Brain microvascular endothelial cell (primary cell): Measurements from ENCODE around the gene GEN1.

ENCODE experiments used
- DNase-seq: peaks from one replicate; pipeline ENCODE4 v3.0.0-alpha.2; 2020
- H3K27ac ChIP-seq: fragments of 250-450 bp; sonication (Bioruptor Pico); 2 replicates; pipeline ENCODE4 v1.5.1; 2020; ENCODE audit warnings: mild to moderate bottlenecking, moderate library complexity
- H3K27me3 ChIP-seq: fragments of 250-450 bp; sonication (Bioruptor Pico); replicated peaks from 2 replicates; pipeline ENCODE4 v1.5.1; 2020; ENCODE audit warnings: mild to moderate bottlenecking
- H3K36me3 ChIP-seq: fragments of 250-450 bp; sonication (Bioruptor Pico); replicated peaks from 2 replicates; pipeline ENCODE4 v1.5.1; 2020; ENCODE audit warnings: mild to moderate bottlenecking
- H3K4me3 ChIP-seq: 2 replicates; pipeline ENCODE4 v1.5.1; 2011; ENCODE audit warnings: low read depth, mild to moderate bottlenecking, control low read depth, low read length, moderate library complexity
- in situ Hi-C: cut with HindIII; loops from 2 replicates; pipeline ENCODE4 v1.10.0; 2017; ENCODE audit warnings: low sequenced_read_pairs, low pct_ligation_motif_present
- TF ChIP-seq, protein P1 (sequence below): IDR thresholded peaks from 2 replicates; pipeline ENCODE4 v1.5.1; 2011; ENCODE audit warnings: low read depth, mild to moderate bottlenecking, moderate library complexity, low read length, control low read depth, inconsistent platforms; ENCODE audit errors: missing control alignments

The GEN1 gene

DNA sequence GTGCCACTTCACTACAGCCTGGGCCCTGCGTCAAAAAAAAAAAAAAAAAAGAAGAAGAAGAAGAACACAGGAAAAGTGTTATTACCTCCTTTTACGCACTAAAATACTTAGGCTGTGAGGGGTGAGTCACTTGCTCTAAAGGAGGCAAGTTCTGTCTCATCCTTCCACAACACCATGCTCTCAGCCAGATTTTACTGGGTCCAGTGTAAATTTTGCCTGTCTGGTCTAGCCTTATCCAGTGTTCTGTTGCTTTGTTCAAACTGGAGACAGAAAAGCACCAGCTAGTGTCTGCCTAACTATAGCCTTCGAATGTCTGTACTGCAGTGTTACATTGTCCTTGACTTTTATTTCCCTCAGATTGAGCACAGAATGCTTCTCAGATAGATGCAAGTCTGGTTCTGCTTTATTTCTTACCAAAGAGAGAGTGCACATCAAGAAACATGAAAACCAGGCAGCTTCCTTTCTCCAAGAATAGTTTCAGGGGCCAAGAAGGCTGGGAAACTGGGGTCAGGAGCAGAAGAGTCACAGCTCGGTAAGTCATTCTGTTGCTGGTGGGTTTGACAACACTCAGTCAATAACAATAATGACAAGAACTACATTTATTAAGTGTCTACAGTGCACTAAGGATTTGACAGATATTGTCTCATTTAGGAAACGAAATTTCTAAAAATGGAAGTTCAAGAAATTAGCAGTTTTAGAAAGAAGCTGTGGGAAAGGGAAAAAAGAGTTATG lies 59.2 kb downstream of the GEN1 start:
- Histone ChIP-seq H3K36me3 (no peaks in the 10 kb centered on the region), H3K27me3 (no peaks in the 10 kb centered on the region), H3K4me3 (no peak overlapping the region), H3K27ac (peak overlapping the region; percentile 73)
- TF ChIP-seq, protein P1, sequence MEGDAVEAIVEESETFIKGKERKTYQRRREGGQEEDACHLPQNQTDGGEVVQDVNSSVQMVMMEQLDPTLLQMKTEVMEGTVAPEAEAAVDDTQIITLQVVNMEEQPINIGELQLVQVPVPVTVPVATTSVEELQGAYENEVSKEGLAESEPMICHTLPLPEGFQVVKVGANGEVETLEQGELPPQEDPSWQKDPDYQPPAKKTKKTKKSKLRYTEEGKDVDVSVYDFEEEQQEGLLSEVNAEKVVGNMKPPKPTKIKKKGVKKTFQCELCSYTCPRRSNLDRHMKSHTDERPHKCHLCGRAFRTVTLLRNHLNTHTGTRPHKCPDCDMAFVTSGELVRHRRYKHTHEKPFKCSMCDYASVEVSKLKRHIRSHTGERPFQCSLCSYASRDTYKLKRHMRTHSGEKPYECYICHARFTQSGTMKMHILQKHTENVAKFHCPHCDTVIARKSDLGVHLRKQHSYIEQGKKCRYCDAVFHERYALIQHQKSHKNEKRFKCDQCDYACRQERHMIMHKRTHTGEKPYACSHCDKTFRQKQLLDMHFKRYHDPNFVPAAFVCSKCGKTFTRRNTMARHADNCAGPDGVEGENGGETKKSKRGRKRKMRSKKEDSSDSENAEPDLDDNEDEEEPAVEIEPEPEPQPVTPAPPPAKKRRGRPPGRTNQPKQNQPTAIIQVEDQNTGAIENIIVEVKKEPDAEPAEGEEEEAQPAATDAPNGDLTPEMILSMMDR, result no peak
- peak; percentile 56 for DNase-seq
- in situ Hi-C loops, result no loop called here

DNA sequence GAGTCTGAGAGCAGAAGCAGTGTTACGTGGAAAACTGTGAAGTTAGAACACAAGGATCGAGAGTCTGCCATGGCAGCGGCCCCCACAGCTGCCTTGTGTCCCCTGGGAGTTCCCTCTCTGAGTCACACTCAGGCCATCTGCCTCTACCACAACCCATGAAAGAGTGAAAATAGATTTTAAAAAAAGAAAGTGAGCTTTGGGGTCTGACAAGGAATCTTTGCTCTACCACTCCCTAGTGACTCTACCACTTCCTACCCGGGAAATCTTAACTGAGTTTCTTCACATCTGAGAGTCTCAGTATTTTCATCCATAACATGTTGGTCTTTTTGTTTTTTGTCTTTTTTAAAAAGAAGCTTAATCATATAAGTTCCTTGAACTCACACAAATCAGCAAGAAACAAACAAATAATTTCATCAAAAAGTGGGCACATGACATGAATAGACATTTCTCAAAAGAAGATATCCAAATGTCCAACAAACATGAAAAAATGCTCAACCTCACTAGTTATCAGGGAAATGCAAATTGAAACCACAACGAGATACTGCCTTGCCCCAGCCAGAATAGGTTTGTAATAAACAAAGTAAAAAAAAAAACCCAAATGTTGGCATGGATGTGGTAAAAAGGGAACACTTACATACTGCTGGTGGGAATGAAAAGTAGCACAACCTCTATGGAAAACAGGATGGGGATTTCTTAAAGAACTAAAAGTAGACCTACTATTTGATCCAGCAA lies 60.0 kb downstream of the GEN1 start:
- DNase-seq, result peak; percentile 77
- Histone ChIP-seq H3K4me3 (no peak overlapping the region), H3K27ac (peak overlapping the region; percentile 73), H3K27me3 (no peaks in the 10 kb centered on the region), H3K36me3 (no peaks in the 10 kb centered on the region)
- TF ChIP-seq, protein P1, result no peak
- in situ Hi-C loops, result no loop called here

DNA sequence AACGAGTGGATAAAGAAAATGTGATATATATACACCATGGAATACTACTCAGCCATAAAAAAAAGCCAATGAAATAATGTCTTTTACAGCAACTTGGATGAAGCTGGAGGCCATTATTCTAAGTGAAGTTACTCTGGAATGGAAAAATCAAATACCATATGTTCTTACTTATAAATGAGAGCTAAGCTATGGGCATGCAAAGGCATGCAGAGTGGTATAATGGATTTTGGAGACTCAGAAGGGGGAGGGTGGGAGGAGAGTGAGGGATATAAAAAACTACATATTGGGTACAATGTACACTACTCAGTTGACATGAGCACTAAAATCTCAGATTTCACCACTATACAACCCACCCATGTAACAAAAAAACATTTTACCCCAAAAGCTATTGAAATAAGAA lies 60.7 kb downstream of the GEN1 start:
- H3K36me3 ChIP-seq, result no peaks in the 10 kb centered on the region
- H3K27me3 ChIP-seq, result no peaks in the 10 kb centered on the region
- H3K4me3 ChIP-seq, result no peak overlapping the region
- no peak overlapping the region for H3K27ac ChIP-seq
- TF ChIP-seq, protein P1, result no peak
- no peak for DNase-seq
- in situ Hi-C loops, result no loop called here

DNA sequence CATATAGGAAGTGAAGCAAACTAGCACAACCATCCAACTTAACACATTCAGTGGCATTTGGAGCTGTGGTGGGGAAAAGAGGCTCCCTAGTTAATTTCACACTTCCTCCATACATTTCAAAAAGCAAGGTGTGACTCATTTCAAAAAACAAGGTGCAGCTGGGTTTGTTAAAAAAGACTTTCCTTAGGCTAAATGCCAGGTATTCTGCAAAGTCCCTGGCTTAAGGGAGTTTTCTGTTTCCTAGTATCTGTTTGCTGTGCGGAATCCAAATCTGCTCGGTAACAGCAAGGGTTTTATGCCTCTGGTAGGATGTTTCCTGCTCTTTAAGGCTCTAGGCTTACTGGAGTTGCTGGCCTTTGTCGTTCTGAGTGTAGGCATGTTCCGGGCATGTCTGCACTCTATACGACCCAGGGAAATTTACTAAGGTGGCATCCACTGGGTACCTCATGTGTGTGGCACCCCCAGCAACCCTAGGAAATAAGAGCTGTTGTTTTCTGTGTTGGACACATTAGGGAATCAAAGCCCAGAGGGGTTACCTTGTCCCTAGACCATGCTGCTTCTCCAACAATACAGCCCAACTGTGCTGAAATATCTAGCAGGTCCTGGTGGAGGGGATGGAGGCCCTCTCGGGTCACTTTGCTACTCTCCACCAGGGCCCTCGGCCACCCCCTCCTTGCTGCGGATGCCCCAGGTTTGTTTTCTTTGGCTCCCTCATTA lies 61.7 kb downstream of the GEN1 start:
- Histone ChIP-seq H3K4me3 (no peak overlapping the region), H3K27ac (no peak overlapping the region), H3K36me3 (no peaks in the 10 kb centered on the region), H3K27me3 (no peaks in the 10 kb centered on the region)
- no peak for DNase-seq
- in situ Hi-C loops, result no loop called here
- TF ChIP-seq, protein P1, result no peak

DNA sequence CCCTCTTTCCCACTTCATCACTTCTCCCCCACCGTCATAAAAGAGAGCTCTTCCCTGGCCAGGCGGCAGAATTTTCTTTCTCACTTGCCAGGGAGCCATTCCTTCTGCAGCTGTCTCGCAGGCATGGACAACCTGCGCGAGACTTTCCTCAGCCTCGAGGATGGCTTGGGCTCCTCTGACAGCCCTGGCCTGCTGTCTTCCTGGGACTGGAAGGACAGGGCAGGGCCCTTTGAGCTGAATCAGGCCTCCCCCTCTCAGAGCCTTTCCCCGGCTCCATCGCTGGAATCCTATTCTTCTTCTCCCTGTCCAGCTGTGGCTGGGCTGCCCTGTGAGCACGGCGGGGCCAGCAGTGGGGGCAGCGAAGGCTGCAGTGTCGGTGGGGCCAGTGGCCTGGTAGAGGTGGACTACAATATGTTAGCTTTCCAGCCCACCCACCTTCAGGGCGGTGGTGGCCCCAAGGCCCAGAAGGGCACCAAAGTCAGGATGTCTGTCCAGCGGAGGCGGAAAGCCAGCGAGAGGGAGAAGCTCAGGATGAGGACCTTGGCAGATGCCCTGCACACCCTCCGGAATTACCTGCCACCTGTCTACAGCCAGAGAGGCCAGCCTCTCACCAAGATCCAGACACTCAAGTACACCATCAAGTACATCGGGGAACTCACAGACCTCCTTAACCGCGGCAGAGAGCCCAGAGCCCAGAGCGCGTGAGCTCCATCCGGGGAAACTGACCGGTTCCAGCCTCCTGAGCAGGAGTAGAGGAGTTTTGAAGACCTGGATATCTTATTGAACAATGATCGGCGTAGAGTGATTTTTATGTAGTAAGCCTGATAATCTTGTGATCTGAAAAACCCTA lies 62.7 kb downstream of the GEN1 start, which contains the start of gene MSGN1:
TSS of gene MSGN1 (plus strand) at position 65 of the 850 bp plus-strand sequence. CDS start at position 124, 59 bp downstream.
- no peaks in the 10 kb centered on the region for H3K27me3 ChIP-seq
- TF ChIP-seq, protein P1, result no peak
- no peaks in the 10 kb centered on the region for H3K36me3 ChIP-seq
- no peak within 1 kb of the TSS for H3K4me3 ChIP-seq
- H3K27ac ChIP-seq, result no peak within 1 kb of the TSS
- in situ Hi-C loops, result no loop called here
- DNase-seq, result no peak
